GM06990 (cell line): ENCODE measurements around the gene DMD.

Experiments
- DNase-seq: peaks from one replicate; pipeline ENCODE4 v3.0.0-alpha.2; 2011; ENCODE audit not compliant: insufficient read length; ENCODE audit errors: extremely low read depth
- H3K27me3 ChIP-seq: replicated peaks from 2 replicates; pipeline ENCODE4 v1.6.0; 2011; ENCODE audit warnings: low read length; ENCODE audit not compliant: control insufficient read depth, insufficient read depth
- H3K36me3 ChIP-seq: 2 replicates; pipeline ENCODE4 v1.5.1; 2011; ENCODE audit warnings: low read length; ENCODE audit not compliant: control insufficient read depth, insufficient read depth
- H3K4me3 ChIP-seq: replicated peaks from 2 replicates; pipeline ENCODE4 v1.5.1; 2011; ENCODE audit warnings: low read depth, mild to moderate bottlenecking, control low read depth, low read length
- TF ChIP-seq, protein P1 (sequence below): IDR thresholded peaks from 2 replicates; pipeline ENCODE4 v1.5.1; 2011; ENCODE audit warnings: low read length, control low read depth, mild to moderate bottlenecking, inconsistent platforms; ENCODE audit not compliant: insufficient read depth, poor library complexity, severe bottlenecking

Gene DMD

DNA sequence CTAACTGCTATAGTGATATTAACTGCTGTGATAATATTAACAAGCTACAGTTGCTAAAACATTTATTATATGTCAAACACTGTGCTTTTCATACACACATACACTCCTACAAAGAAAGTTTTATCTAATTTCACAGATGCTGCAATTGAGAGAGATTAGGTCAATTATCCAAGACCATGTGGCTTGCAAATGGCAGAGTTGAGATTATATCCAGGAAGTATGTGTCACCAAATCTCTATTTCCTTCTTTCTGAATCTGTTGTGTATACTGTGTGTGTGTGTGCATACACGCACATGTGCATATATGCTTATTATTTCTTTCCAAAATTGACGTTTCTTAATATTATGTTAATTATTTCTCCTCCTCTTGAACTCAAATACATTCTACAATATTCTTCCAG lies 1363.6 kb downstream of the DMD start:
- TF ChIP-seq, protein P1, sequence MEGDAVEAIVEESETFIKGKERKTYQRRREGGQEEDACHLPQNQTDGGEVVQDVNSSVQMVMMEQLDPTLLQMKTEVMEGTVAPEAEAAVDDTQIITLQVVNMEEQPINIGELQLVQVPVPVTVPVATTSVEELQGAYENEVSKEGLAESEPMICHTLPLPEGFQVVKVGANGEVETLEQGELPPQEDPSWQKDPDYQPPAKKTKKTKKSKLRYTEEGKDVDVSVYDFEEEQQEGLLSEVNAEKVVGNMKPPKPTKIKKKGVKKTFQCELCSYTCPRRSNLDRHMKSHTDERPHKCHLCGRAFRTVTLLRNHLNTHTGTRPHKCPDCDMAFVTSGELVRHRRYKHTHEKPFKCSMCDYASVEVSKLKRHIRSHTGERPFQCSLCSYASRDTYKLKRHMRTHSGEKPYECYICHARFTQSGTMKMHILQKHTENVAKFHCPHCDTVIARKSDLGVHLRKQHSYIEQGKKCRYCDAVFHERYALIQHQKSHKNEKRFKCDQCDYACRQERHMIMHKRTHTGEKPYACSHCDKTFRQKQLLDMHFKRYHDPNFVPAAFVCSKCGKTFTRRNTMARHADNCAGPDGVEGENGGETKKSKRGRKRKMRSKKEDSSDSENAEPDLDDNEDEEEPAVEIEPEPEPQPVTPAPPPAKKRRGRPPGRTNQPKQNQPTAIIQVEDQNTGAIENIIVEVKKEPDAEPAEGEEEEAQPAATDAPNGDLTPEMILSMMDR: no peak
- Histone ChIP-seq H3K36me3 (no peaks in the 10 kb centered on the region), H3K4me3 (no peak overlapping the region), H3K27me3 (no peaks in the 10 kb centered on the region)
- no peak for DNase-seq

DNA sequence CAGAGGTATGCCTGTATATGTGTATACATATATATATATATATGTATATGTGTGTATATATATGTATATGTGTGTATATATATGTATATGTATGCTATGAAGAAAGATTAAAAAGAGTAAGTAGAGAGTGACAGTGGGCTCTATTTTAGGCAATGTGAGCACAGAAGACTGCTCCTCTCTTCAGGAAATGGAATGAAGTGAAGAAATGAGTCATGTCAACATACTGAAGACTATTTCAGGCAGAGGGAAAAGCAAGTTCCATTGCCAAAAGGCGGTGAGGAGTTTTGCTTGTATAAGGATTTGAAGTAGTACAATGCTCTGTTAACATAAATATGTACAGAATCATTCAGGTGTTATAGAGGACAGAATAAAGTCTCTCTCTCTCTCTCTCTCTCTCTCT lies 1366.3 kb downstream of the DMD start:
- Histone ChIP-seq H3K27me3 (no peaks in the 10 kb centered on the region), H3K4me3 (no peak overlapping the region), H3K36me3 (no peaks in the 10 kb centered on the region)
- no peak for DNase-seq
- TF ChIP-seq, protein P1: no peak

DNA sequence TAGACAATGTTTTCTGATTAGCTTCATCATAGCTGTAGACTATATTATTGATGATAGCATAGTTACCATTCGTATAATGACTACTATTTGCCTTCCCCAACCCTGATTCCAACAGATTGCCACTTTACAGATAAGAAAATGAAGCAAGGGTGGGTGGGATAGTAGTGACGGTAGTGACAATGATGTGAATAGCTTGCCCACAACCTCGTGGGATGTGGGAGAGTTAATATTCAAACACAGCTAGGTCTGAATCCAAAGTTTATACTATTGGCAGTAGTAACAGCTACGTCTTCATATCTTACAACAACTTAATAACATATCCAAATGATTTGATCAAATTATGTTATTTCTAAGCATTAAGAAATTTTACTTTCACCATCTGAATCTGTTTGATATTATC lies 1372.7 kb downstream of the DMD start:
- no peaks in the 10 kb centered on the region for H3K27me3 ChIP-seq
- H3K4me3 ChIP-seq: no peak overlapping the region
- no peak for DNase-seq
- no peaks in the 10 kb centered on the region for H3K36me3 ChIP-seq
- TF ChIP-seq, protein P1: no peak

GRCh38 chrX:31837445-31838049 lies 1373.8 kb downstream of the DMD start:
- TF ChIP-seq, protein P1: no peak
- H3K36me3 ChIP-seq: no peaks in the 10 kb centered on the region
- no peaks in the 10 kb centered on the region for H3K27me3 ChIP-seq
- no peak overlapping the region for H3K4me3 ChIP-seq
- no peak for DNase-seq

DNA sequence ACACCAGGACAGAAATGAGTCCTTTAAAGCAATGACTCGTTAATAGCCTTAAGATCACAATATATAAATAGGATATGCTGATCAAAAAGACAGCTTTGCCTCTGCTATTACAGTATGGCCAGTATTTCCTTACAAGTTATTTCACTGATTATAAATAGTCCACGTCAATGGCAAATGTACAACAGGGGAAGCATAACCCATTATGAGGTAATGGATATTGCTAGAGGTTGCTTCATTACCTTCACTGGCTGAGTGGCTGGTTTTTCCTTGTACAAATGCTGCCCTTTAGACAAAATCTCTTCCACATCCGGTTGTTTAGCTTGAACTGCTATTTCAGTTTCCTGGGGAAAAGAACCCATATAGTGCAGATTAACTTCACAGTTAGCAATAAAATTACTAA lies 1374.9 kb downstream of the DMD start:
- no peaks in the 10 kb centered on the region for H3K36me3 ChIP-seq
- no peaks in the 10 kb centered on the region for H3K27me3 ChIP-seq
- no peak overlapping the region for H3K4me3 ChIP-seq
- TF ChIP-seq, protein P1: no peak
- no peak for DNase-seq

- Histone ChIP-seq H3K36me3 (no peaks in the 10 kb centered on the region), H3K4me3 (no peak overlapping the region), H3K27me3 (no peaks in the 10 kb centered on the region)
- no peak for DNase-seq
- TF ChIP-seq, protein P1: no peak
These were observed 1379.1 kb downstream of the DMD start for GRCh38 chrX:31832263-31832662.
